Muscle of leg (tissue), 11 donors: ENCODE data around the gene RLN1. TPM values are rescaled to one million over a fixed set of nuclear protein-coding genes. Genes with fewer than 3 reads are reported as not detected.

Experiments used
- DNase-seq: peaks from one replicate; pipeline ENCODE4 v3.0.0; 2013
- H3K27ac ChIP-seq: one replicate; pipeline ENCODE4 v1.5.1; 2013; ENCODE audit warnings: mild to moderate bottlenecking, low read length, control low read depth
- H3K27me3 ChIP-seq: one replicate; pipeline ENCODE4 v1.6.1; 2013; ENCODE audit warnings: low read length; ENCODE audit not compliant: control insufficient read depth, insufficient read depth
- H3K36me3 ChIP-seq: one replicate; pipeline ENCODE4 v1.6.1; 2013; ENCODE audit warnings: low read length; ENCODE audit not compliant: control insufficient read depth, insufficient read depth
- H3K4me1 ChIP-seq: one replicate; pipeline ENCODE4 v1.6.1; 2013; ENCODE audit warnings: low read length; ENCODE audit not compliant: control insufficient read depth, insufficient read depth
- H3K4me3 ChIP-seq: one replicate; pipeline ENCODE4 v1.5.1; 2013; ENCODE audit warnings: low read length, control low read depth
- H3K9me3 ChIP-seq: replicated peaks from 2 replicates; pipeline ENCODE4 v1.6.1; 2013; ENCODE audit warnings: low read depth, low read length; ENCODE audit not compliant: control insufficient read depth
- WGBS: methylation state at CpG from one replicate; pipeline ENCODE4 v1.1.5; 2013; ENCODE audit warnings: missing lambda C conversion rate; ENCODE audit not compliant: insufficient coverage; 5-methylcytosine and 5-hydroxymethylcytosine counted together
- polyA plus RNA-seq, 8 donors: library from polyadenylated mRNA; unstranded; fragments of 120-200 nt; gene quantifications; one replicate each; pipeline versions ENCODE4 v1.2.1 to v1.2.3, GENCODE V29; 2013; ENCODE audit warnings: inconsistent platforms in 1 of 8, low replicate concordance in 1 of 8; ENCODE audit not compliant: insufficient read length in 8 of 8, insufficient read depth in 1 of 8
- total RNA-seq: library from RNA; stranded (reverse); fragments of 120-200 nt; gene quantifications from one replicate; pipeline ENCODE4 v1.2.4, GENCODE V29; 2013

The RLN1 gene
- total and polyA plus RNA-seq, 9 donors, result 0.23 to 0.67 (median 0.43) TPM; not detected in 3

DNA sequence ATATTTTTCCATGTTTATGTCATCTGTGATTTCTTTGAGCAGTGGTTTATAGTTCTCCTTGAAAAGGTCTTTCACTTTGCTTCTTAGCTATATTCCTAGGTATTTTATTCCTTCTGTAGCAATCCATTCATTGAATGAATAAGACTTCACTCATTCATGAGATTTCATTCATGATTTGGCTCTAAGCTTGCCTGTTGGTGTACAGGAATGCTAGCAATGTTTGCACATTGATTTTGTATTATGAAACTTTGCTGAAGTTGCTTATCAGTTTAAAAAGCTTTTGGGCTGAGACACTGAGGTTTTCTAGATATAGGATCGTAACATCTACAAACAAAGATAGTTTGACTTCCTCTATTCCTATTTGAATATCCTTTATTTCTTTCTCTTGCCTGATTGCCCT is 51.1 kb downstream of the RLN1 start:
- H3K4me3 ChIP-seq, result no peak overlapping the region
- no CpG with 5 or more reads among the region's 1 CpG for whole genome bisulfite sequencing
- DNase-seq, result no peak
- H3K36me3 ChIP-seq, result no peaks in the 10 kb centered on the region
- no peaks in the 10 kb centered on the region for H3K9me3 ChIP-seq
- H3K4me1 ChIP-seq, result no peaks in the 10 kb centered on the region
- H3K27ac ChIP-seq, result no peak overlapping the region
- H3K27me3 ChIP-seq, result no peaks in the 10 kb centered on the region

DNA sequence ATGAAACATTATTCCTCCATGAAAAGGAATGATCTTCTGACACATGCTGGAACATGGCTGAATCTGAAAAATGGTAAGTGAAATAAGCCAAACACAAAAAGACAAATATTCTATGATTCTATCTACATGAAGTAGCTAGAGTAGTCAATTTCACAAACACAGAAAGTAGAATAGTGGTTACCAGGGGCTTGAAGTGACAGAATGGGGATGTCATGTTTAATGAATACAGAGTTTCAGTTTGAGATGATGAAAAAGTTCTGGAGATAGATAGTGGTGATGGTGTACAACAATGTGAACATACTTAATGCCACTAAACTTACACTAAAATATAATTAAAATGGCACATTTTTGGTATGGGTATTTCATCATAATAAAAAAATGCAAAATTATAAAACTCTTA is 53.4 kb downstream of the RLN1 start:
- Histone ChIP-seq H3K4me3 (no peak overlapping the region), H3K27me3 (no peaks in the 10 kb centered on the region), H3K4me1 (no peaks in the 10 kb centered on the region), H3K9me3 (no peaks in the 10 kb centered on the region), H3K27ac (no peak overlapping the region), H3K36me3 (no peaks in the 10 kb centered on the region)
- DNase-seq, result no peak

Other genes with a start within 250 kb of the RLN1 start
- not detected for gene INSL6, start 154.2 kb downstream of the RLN1 start, total RNA-seq
- under 1 TPM in 7 of 8 donors, not detected in 1; 0.11 to 0.45 (median 0.25) TPM for gene INSL6, start 154.2 kb downstream of the RLN1 start, polyA plus RNA-seq
- not detected for gene INSL4, start 108.5 kb downstream of the RLN1 start, total RNA-seq
- under 1 TPM in 1 of 8 donors, not detected in 7; 0.05 TPM for gene INSL4, start 108.5 kb downstream of the RLN1 start, polyA plus RNA-seq
- 0.71 TPM for gene RLN2, start 35.2 kb downstream of the RLN1 start, total RNA-seq
- gene RLN2, start 35.2 kb downstream of the RLN1 start, polyA plus RNA-seq, result 1 to 10 TPM in 4 of 8 donors, under 1 TPM in 4; 0.48 to 1.5 (median 0.93) TPM
- 28.0 TPM for gene PLGRKT, start 98.0 kb upstream of the RLN1 start, total RNA-seq
- 10 to 100 TPM; 27.4 to 33.7 (median 31.4) TPM for gene PLGRKT, start 98.0 kb upstream of the RLN1 start, polyA plus RNA-seq
- gene CD274, start 110.7 kb upstream of the RLN1 start, total RNA-seq, result 0.62 TPM
- gene CD274, start 110.7 kb upstream of the RLN1 start, polyA plus RNA-seq, result under 1 TPM; 0.34 to 0.96 (median 0.74) TPM
- gene PDCD1LG2, start 170.7 kb upstream of the RLN1 start, total RNA-seq, result 1.3 TPM
- gene PDCD1LG2, start 170.7 kb upstream of the RLN1 start, polyA plus RNA-seq, result 1 to 10 TPM in 5 of 8 donors, under 1 TPM in 3; 0.34 to 2.2 (median 1.1) TPM